Testis (tissue), 3 donors: ENCODE data around the gene ENDOV. TPM values are rescaled to one million over a fixed set of nuclear protein-coding genes. Genes with fewer than 3 reads are reported as not detected.

Source experiments
- DNase-seq: peaks from one replicate; pipeline ENCODE4 v3.0.0-alpha.2; 2019
- H3K27ac ChIP-seq, 2 donors: fragments of 200-600 bp; sonication (generic); one replicate each; pipeline ENCODE4 v1.5.1; 2019
- H3K27me3 ChIP-seq: fragments of 200-600 bp; sonication (generic); one replicate; pipeline ENCODE4 v1.5.1; 2019
- H3K36me3 ChIP-seq: fragments of 200-600 bp; sonication (generic); one replicate; pipeline ENCODE4 v1.5.1; 2017; ENCODE audit warnings: low read depth; ENCODE audit errors: missing control alignments
- H3K4me1 ChIP-seq: fragments of 200-600 bp; sonication (generic); one replicate; pipeline ENCODE4 v1.5.1; 2019
- H3K4me3 ChIP-seq, 2 donors: fragments of 200-600 bp; sonication (generic); one replicate each; pipeline ENCODE4 v1.5.1; 2017 to 2019
- H3K9me3 ChIP-seq: fragments of 200-600 bp; sonication (generic); one replicate; pipeline ENCODE4 v1.5.1; 2017
- CTCF ChIP-seq, 3 experiments: fragments of 450-650 bp in 2 of 3; fragments of 200-600 bp in 1 of 3; sonication (generic) in 1 of 3; IDR thresholded peaks; one replicate each; pipeline ENCODE4 v1.5.1; 2016 to 2019; ENCODE audit warnings: antibody characterized with exemption in 3 of 3, mild to moderate bottlenecking in 2 of 3, moderate library complexity in 1 of 3
- POLR2A ChIP-seq: fragments of 450-650 bp; IDR thresholded peaks from one replicate; pipeline ENCODE4 v1.6.1; 2017; ENCODE audit warnings: antibody characterized with exemption, mild to moderate bottlenecking, moderate library complexity
- WGBS, 2 donors: methylation state at CpG; one replicate each; pipeline ENCODE4 v1.1.5; 2018; 5-methylcytosine and 5-hydroxymethylcytosine counted together
- intact Hi-C: fragments of 100-400 bp; cut with DNase I; formaldehyde crosslinking; loops from one replicate; pipeline ENCODE4 v1.15.1; 2023; ENCODE audit warnings: low total_unique reads
- polyA plus RNA-seq: library from polyadenylated mRNA; stranded (reverse); fragments of 350-450 nt; fragmentation: Illumina TruSeq; extraction: RNeasy Lipid Tissue Mini Kit (QIAGEN cat#74804); gene quantifications from one replicate; pipeline ENCODE4 v1.2.3, GENCODE V29; 2014; ENCODE audit warnings: low read depth, low replicate concordance; ENCODE audit not compliant: insufficient read depth
- total RNA-seq, 2 donors: library from RNA; depleted of rRNA; stranded (reverse); fragments of >200 nt; gene quantifications; one replicate each; pipeline ENCODE4 v1.2.3, GENCODE V29; 2016

The ENDOV gene
- total and polyA plus RNA-seq, 3 donors from 2014 or later, result 41.4 to 63.9 (median 55.2) TPM

DNA sequence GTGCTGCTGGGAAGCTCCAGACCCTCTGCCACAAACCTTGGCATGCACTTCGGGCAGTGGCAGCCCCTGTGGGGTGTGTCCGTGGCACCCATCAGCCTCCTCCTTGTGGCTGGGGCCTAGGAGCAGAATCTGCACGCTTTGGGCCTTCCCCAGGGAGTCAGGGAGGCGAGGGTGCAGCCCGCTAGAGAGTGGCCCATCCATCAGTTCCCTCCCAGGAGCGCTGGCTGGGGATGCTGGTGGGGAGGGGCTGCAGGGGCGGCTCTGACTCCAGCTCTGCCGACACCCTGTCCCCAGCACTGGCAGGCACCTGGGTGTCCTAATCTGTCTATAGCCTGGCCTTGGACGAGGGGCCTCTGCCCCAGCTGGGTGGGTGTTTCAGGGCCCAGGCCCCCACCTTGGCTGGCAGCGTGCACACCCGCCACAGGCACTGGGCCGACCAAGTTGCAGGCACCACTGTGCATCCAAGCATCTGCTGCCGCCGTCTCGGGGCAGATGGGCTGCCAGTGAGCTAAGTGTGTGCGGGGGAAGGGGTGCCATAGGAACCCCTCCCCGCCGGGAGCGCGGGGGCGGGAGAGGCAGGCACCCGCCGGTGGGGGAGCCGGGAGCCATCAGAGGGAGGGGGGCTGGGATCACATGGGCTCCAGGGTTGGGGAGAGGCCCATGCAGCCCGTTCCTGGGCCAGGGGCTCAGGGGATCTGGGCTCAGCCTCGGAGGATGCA is 30.2 kb downstream of the ENDOV start:
- H3K4me1 ChIP-seq, result no peaks in the 10 kb centered on the region

DNA sequence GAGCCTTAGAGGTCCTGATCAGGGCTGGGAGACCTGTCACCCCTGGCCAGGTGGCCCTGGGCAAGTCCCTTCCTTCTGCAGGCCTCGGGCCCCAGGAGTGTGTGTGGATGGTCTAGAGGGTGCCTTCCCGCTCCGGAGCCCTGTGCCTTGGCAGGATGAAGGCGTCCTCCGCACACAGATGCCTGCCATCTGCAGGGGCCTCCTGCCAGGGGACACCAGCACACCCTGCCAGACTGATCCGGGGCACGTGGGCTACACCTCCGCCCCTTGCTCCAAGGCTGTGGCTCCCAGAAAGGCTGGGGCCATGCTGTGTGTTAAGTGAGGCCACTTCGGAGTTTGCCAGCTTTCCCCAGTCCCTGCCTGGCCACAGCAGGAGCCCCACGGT is 30.8 kb downstream of the ENDOV start:
- TF ChIP-seq POLR2A (no peak), CTCF (IDR thresholded peaks at IDR 0.05) (no peak)
- Histone ChIP-seq H3K27ac (no peak overlapping the region), H3K27me3 (no peaks in the 10 kb centered on the region), H3K36me3 (no peaks in the 10 kb centered on the region), H3K9me3 (no peaks in the 10 kb centered on the region), H3K4me1 (no peaks in the 10 kb centered on the region), H3K4me3 (no peak overlapping the region)
- DNase-seq, result no peak
- intact Hi-C loops, result no loop called here
- 70 to 100% methylated on average over 1 to 10 of the region's 10 CpGs for WGBS, 2 donors

More for the DNA sequence above, 30.2 kb downstream of the ENDOV start:
- WGBS, 2 donors, result 58 to 67% methylated on average over 1 to 17 of the region's 26 CpGs
- Histone ChIP-seq H3K27ac (no peak overlapping the region), H3K4me3 (no peak overlapping the region), H3K27me3 (no peaks in the 10 kb centered on the region), H3K36me3 (no peaks in the 10 kb centered on the region), H3K9me3 (no peaks in the 10 kb centered on the region)
- TF ChIP-seq POLR2A (no peak), CTCF (IDR thresholded peaks at IDR 0.05) (no peak)
- intact Hi-C loops, result no loop called here
- DNase-seq, result no peak

DNA sequence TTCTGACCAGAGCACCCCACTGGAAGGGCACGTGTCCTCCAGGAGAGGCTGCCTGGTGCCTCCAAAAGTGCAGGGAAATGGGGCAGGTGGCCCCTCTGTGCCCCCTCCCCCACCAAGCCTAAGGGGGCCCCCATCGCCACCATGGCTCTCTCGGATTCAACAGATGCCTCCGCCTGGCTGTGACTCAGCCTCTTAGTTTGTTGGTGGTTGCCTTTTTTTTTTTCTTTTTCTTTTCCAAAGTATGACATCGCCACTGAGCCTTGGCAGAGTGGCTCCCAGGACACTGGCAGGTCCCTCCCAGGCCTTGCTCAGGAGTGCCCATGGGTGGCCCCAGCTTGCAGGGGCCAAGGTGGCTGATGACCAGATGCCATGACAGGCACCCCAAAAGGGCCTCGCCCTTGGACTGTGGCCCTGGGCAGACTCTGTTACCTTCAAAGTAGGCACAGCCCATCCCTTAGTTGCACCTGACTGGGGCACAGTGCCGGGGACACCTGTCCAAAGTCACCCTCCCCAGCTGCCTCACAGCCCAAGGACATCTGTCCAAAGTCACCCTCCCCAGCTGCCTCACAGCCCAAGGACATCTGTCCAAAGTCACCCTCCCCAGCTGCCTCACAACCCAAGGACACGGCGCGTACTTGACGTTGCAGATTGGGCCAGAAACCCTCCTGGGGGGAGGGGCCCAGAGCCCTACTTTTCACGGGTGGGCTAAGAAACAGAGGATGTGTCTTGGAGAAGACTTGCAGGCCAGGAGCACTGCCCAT is 31.9 kb downstream of the ENDOV start:
- intact Hi-C loops, result no loop called here
- H3K36me3 ChIP-seq, result no peaks in the 10 kb centered on the region
- DNase-seq, result no peak
- no peaks in the 10 kb centered on the region for H3K27me3 ChIP-seq
- 57 to 90% methylated on average over 7 to 12 of the region's 12 CpGs for WGBS, 2 donors
- no peak overlapping the region for H3K4me3 ChIP-seq
- TF ChIP-seq CTCF (IDR thresholded peaks at IDR 0.05) (no peak), POLR2A (no peak)
- no peaks in the 10 kb centered on the region for H3K4me1 ChIP-seq
- no peak overlapping the region for H3K27ac ChIP-seq
- no peaks in the 10 kb centered on the region for H3K9me3 ChIP-seq

- Histone ChIP-seq H3K4me3 (no peak overlapping the region), H3K27me3 (no peaks in the 10 kb centered on the region), H3K36me3 (no peaks in the 10 kb centered on the region), H3K27ac (no peak overlapping the region), H3K9me3 (no peaks in the 10 kb centered on the region), H3K4me1 (no peaks in the 10 kb centered on the region)
- 86 to 100% methylated on average over 3 to 4 of the region's 4 CpGs for WGBS, 2 donors
- DNase-seq, result no peak
- intact Hi-C loops, result no loop called here
- no peak for TF ChIP-seq POLR2A
- no peak for TF ChIP-seq CTCF (IDR thresholded peaks at IDR 0.05)
These were observed 32.8 kb downstream of the ENDOV start for GRCh38 chr17:80447790-80448189.
